Smooth muscle cell (in vitro differentiated cells): Measurements from ENCODE around the gene PRUNE2. TPM values are rescaled to one million over a fixed set of nuclear protein-coding genes. Genes with fewer than 3 reads are reported as not detected.

ENCODE experiments used
- DNase-seq: peaks from one replicate; lab custom pipeline; 2025; ENCODE audit not compliant: unreplicated experiment; lab: John Stamatoyannopoulos, UW
- H2AFZ ChIP-seq: fragments of 200-600 bp; sonication (generic); 2 replicates; pipeline ENCODE4 v1.6.0; 2016; ENCODE audit warnings: antibody characterized with exemption, low read depth, mild to moderate bottlenecking
- H3F3A ChIP-seq: fragments of 200-600 bp; sonication (generic); 2 replicates; pipeline ENCODE4 v1.6.0; 2017; ENCODE audit warnings: antibody characterized with exemption, low read depth
- H3K27ac ChIP-seq: fragments of 200-600 bp; sonication (generic); 2 replicates; pipeline ENCODE4 v1.5.1; 2016; ENCODE audit warnings: low read depth, mild to moderate bottlenecking
- H3K27me3 ChIP-seq: fragments of 200-600 bp; sonication (generic); 2 replicates; pipeline ENCODE4 v1.6.1; 2016; ENCODE audit warnings: low read depth, mild to moderate bottlenecking
- H3K36me3 ChIP-seq: fragments of 200-600 bp; sonication (generic); 2 replicates; pipeline ENCODE4 v1.5.1; 2016; ENCODE audit warnings: low read depth
- H3K4me1 ChIP-seq: fragments of 200-600 bp; sonication (generic); 2 replicates; pipeline ENCODE4 v1.5.1; 2016; ENCODE audit warnings: low read depth
- H3K4me2 ChIP-seq: fragments of 200-600 bp; sonication (generic); 2 replicates; pipeline ENCODE4 v1.6.0; 2016; ENCODE audit warnings: mild to moderate bottlenecking
- H3K4me3 ChIP-seq: fragments of 200-600 bp; sonication (generic); 2 replicates; pipeline ENCODE4 v1.5.1; 2016; ENCODE audit warnings: mild to moderate bottlenecking
- H3K79me2 ChIP-seq: fragments of 200-600 bp; sonication (generic); 2 replicates; pipeline ENCODE4 v1.6.0; 2016; ENCODE audit warnings: low read depth, mild to moderate bottlenecking
- H3K9ac ChIP-seq: fragments of 200-600 bp; sonication (generic); 2 replicates; pipeline ENCODE4 v1.6.0; 2016; ENCODE audit warnings: low read depth
- H3K9me3 ChIP-seq: fragments of 200-600 bp; sonication (generic); replicated peaks from 2 replicates; pipeline ENCODE4 v1.5.1; 2016; ENCODE audit warnings: low read depth
- H4K20me1 ChIP-seq: fragments of 200-600 bp; sonication (generic); 2 replicates; pipeline ENCODE4 v1.6.0; 2016; ENCODE audit warnings: low read depth
- CTCF ChIP-seq: fragments of 200-600 bp; sonication (generic); IDR thresholded peaks from 2 replicates; pipeline ENCODE4 v1.5.1; 2017; ENCODE audit warnings: borderline replicate concordance, mild to moderate bottlenecking, antibody characterized with exemption; ENCODE audit not compliant: insufficient read depth, poor library complexity, severe bottlenecking
- WGBS: methylation state at CpG from one replicate; pipeline ENCODE4 v1.1.7; 2016; ENCODE audit warnings: low lambda C conversion rate; 5-methylcytosine and 5-hydroxymethylcytosine counted together
- polyA plus RNA-seq: library from polyadenylated mRNA; unstranded; fragments of >200 nt; fragmentation: Nextera tagmentation; extraction: Ambion mirVana; gene quantifications from 2 replicates; pipeline ENCODE4 v1.2.1, GENCODE V29; 2016
- total RNA-seq: library from RNA; depleted of rRNA; stranded (reverse); fragments of >200 nt; gene quantifications from 2 replicates; pipeline ENCODE4 v1.2.3, GENCODE V29; 2014

Gene PRUNE2
- total and polyA plus RNA-seq, 2 experiments from 2014 or later: 0.79 to 1.9 TPM

DNA sequence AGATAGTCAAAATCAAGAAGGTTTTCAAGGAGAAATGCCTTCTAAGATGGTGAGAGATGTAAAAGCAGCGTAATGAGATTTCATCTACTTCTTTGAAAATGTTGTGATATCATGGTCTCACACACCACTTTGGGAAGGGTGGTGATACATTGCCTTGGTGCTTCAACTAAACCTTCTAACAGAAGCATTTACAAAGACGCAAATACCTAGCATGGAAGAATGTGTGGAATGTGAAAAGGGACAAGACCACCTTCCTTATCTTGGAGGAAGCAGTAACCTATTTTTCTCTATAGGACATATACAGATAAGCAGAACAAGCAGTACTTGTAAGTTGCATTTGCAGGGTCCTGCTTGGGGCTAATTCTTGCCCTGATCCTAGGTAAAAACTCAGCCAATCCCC lies 102.8 kb downstream of the PRUNE2 start:
- Histone ChIP-seq H3K4me2 (no peak overlapping the region), H3K27ac (no peak overlapping the region), H3K79me2 (no peaks in the 10 kb centered on the region), H2AFZ (no peak overlapping the region), H3K27me3 (peaks cover 10% of the 10 kb centered on the region), H3K36me3 (no peaks in the 10 kb centered on the region), H3F3A (no peaks in the 10 kb centered on the region), H3K4me3 (no peak overlapping the region), H3K9ac (no peak overlapping the region), H3K9me3 (no peaks in the 10 kb centered on the region), H3K4me1 (no peaks in the 10 kb centered on the region), H4K20me1 (no peaks in the 10 kb centered on the region)
- no peak for DNase-seq
- TF ChIP-seq CTCF: no peak
- WGBS: 49% methylated on average over 2 of the region's 2 CpGs

- H2AFZ ChIP-seq: no peak overlapping the region
- H3K36me3 ChIP-seq: no peaks in the 10 kb centered on the region
- no peaks in the 10 kb centered on the region for H3K79me2 ChIP-seq
- H3K27me3 ChIP-seq: peaks cover 10% of the 10 kb centered on the region
- no peaks in the 10 kb centered on the region for H3F3A ChIP-seq
- H3K4me3 ChIP-seq: no peak overlapping the region
- 100% methylated on average over 1 of the region's 1 CpG for WGBS
- no peak overlapping the region for H3K9ac ChIP-seq
- no peaks in the 10 kb centered on the region for H3K9me3 ChIP-seq
- DNase-seq: no peak
- no peak for TF ChIP-seq CTCF
- H3K4me2 ChIP-seq: no peak overlapping the region
- H4K20me1 ChIP-seq: no peaks in the 10 kb centered on the region
- no peaks in the 10 kb centered on the region for H3K4me1 ChIP-seq
- no peak overlapping the region for H3K27ac ChIP-seq
These were observed 105.0 kb downstream of the PRUNE2 start for GRCh38 chr9:76800901-76801300.

DNA sequence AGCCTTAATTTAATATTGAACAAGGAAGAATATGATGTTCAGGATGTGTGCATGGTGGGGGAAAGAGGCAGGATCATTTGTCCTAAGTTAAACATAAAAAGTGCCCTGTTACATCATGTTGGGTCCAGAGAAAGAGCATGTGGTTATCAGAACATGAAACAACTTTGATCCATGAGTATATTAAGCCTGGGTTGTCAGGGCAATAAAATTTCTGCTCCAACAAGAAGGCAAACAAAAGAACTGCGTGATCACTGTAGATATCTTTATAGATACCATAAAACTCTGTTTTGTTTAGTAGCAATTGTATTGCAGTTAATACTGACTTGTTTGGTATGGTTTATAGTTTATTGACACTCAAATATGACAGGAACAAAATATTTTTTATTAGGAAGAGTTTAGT lies 106.4 kb downstream of the PRUNE2 start:
- peaks cover 10% of the 10 kb centered on the region for H3K27me3 ChIP-seq
- H3K4me2 ChIP-seq: no peak overlapping the region
- 81% methylated on average over 1 of the region's 1 CpG for WGBS
- no peaks in the 10 kb centered on the region for H3K4me1 ChIP-seq
- H3K4me3 ChIP-seq: no peak overlapping the region
- no peak overlapping the region for H2AFZ ChIP-seq
- no peaks in the 10 kb centered on the region for H3K36me3 ChIP-seq
- no peak for TF ChIP-seq CTCF
- no peak overlapping the region for H3K9ac ChIP-seq
- no peak overlapping the region for H3K27ac ChIP-seq
- no peaks in the 10 kb centered on the region for H3K9me3 ChIP-seq
- no peaks in the 10 kb centered on the region for H3K79me2 ChIP-seq
- no peaks in the 10 kb centered on the region for H4K20me1 ChIP-seq
- no peaks in the 10 kb centered on the region for H3F3A ChIP-seq
- no peak for DNase-seq

- Histone ChIP-seq H3K4me3 (no peak overlapping the region), H3K4me2 (no peak overlapping the region), H4K20me1 (no peaks in the 10 kb centered on the region), H3K79me2 (no peaks in the 10 kb centered on the region), H3K4me1 (no peaks in the 10 kb centered on the region), H3K27me3 (peaks cover 7% of the 10 kb centered on the region), H3K9me3 (no peaks in the 10 kb centered on the region), H3F3A (no peaks in the 10 kb centered on the region), H2AFZ (no peak overlapping the region), H3K36me3 (no peaks in the 10 kb centered on the region), H3K27ac (no peak overlapping the region), H3K9ac (no peak overlapping the region)
- TF ChIP-seq CTCF: no peak
- DNase-seq: no peak
- WGBS: 87% methylated on average over 2 of the region's 2 CpGs
These were observed 107.4 kb downstream of the PRUNE2 start for GRCh38 chr9:76798527-76798926.
